HG02981 (cell line): ENCODE measurements around the gene NPHS2.
"Not testable (repeated sequence)": the region's sequence is repeated elsewhere in the genome, so short reads cannot be mapped to it uniquely, and the experiment has no call there.

ENCODE experiments used
- ATAC-seq: cut with Tn5 transposase; IDR thresholded peaks from one replicate; pipeline ENCODE4 v1.9.1; 2021; ENCODE audit warnings: mild to moderate bottlenecking, moderate library complexity; ENCODE audit not compliant: unreplicated experiment

NPHS2 gene

DNA sequence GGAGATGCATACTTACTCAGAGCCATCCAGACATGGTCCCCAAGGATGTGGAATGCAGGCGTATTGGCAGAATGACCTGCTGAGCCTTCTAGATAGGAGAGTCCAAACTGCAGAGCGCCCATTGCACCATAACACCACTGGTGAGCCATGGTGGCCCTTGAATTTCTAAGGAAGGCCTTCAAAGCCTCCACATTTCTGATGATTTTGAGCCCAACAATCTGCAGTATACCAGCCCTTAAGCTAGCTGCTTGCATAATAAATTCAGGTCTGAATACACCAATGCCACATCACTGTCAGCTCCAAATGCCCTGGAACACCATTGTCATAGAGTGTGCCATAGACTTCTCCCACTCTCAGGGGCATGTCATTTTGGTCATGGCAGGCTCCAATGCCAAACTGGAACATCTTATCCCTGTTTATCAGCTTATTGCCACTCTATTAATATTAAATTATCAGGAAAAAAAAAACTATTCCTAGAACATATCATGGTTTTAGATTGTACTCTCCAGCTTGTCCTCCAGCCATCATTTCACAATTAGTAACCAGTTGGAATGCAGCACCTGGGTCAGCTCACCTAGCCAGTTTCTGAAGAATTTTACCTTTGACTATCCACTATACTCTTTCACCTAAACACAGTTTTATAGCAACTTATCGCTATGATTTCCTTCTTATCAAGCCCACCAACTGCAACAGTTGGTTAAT lies 26.9 kb downstream of the NPHS2 start:
- no peak for ATAC-seq

DNA sequence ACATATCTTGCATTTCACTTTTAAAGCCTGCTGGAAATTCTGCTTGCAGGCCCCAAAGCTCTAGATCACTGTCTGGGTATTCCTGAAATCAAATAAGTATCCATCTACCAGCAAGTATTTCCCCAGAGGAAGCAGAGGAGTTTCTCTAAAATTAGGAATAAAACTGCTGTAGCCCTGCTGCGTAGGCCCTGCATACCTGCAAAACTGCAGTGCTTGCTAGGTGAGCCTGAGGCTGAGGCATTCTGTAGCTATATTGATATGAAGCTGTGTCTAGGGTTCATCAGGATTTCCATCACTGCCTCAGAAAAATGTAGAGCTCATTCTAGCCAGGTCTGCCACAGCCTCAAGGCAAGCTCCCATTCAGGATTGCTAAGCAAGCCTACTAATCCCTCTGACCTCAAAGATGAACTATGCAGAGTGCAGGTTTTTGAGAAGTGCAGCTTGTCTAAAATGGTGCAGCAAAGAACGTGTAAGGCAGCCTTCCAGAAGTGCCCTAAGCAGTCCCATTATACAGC lies 28.7 kb downstream of the NPHS2 start:
- ATAC-seq, result no peak

GRCh38 chr1:179545321-179545720 lies 30.4 kb downstream of the NPHS2 start:
- no peak for ATAC-seq

DNA sequence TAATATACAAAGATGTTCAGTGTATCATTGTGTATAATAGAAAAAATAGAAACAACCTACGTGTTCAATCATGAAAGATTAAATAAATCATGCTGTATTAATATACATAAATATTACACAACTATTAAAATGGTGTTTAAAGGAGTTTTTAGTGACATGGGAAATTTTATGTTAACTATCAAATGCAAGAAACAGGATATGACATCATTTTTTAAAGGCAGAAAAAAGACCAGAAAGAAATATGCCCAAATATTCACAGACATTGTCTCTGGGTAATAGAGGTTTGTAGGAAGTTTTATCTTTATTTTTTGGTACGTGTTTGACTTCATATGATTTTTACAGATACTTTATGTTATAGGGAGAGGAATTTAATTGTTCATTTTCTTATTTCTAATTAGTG lies 34.0 kb downstream of the NPHS2 start:
- no peak for ATAC-seq

DNA sequence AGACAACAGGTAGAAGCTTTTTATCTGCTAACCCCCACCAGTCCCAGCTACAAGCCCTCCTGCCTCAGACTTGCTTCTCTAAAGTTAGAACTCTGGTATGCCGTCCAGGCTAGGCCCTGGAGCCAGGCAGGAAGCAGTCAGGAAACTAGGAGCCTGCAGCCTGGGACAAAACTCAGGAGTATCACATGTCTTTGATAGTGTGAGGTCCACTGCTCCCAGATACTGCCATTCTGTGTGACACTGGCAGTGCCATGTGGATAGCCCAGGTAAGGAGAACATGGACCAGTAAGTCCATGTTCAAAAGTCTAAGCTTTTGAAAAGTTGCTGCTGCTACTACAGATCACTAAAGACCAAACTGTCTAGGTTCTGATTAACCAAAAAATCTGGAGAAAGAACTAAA lies 45.4 kb downstream of the NPHS2 start:
- no peak for ATAC-seq

- ATAC-seq, result no peak
Observed at GRCh38 chr1:179529482-179530195, 46.1 kb downstream of the NPHS2 start.

GRCh38 chr1:179518544-179518943 lies 57.2 kb downstream of the NPHS2 start:
- ATAC-seq, result not testable (repeated sequence)

- no peak for ATAC-seq
Observed at GRCh38 chr1:179516976-179517705, 58.6 kb downstream of the NPHS2 start.

GRCh38 chr1:179510038-179510437 lies 65.7 kb downstream of the NPHS2 start:
- peak; percentile 69 for ATAC-seq

DNA sequence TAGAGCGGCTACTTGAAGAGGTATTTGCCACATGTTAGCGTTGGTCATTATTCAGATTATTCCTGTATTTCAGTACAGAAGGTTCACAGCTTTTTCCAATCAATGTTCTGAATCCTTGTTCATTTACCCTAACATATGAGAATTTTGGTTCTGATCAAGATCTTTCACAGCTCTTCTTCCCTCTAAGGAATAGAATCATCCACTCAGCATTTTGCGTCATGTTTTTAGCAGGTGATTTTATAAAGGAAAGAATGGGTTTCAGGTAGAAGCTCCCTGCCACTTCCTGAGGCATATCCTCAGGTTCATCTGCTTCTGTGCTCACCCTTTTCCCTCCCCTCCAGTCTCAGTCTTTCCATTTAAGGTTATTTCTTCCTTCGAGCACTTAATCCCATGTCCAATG lies 66.4 kb downstream of the NPHS2 start:
- ATAC-seq, result no peak

GRCh38 chr1:179506199-179506598 lies 69.5 kb downstream of the NPHS2 start:
- ATAC-seq, result no peak
